SKM-1 (cell line): ENCODE results near the gene GCNT4.

ENCODE experiments used
- DNase-seq: peaks from one replicate; lab custom pipeline; 2025; ENCODE audit not compliant: unreplicated experiment; lab: John Stamatoyannopoulos, UW

The GCNT4 gene

GRCh38 chr5:75018805-75019587 is 33.4 kb downstream of the GCNT4 start:
- DNase-seq = no peak

GRCh38 chr5:75017971-75018370 is 34.4 kb downstream of the GCNT4 start:
- no peak for DNase-seq

- DNase-seq = no peak
Observed at GRCh38 chr5:75016896-75017295, 35.5 kb downstream of the GCNT4 start.

GRCh38 chr5:75012748-75013147 is 39.6 kb downstream of the GCNT4 start:
- no peak for DNase-seq

- DNase-seq = no peak
Observed at GRCh38 chr5:75010838-75011237, 41.5 kb downstream of the GCNT4 start.

- DNase-seq = no peak
Observed at GRCh38 chr5:75009556-75010345, 42.6 kb downstream of the GCNT4 start.

GRCh38 chr5:75006865-75007822 is 45.2 kb downstream of the GCNT4 start:
- DNase-seq = no peak

GRCh38 chr5:75005561-75005960 is 46.8 kb downstream of the GCNT4 start:
- DNase-seq = no peak
